NCI-H748 treated with DMSO at 0.1 percent for 48 hours (cell line): ENCODE results near the gene PDAP1.
"Not testable (repeated sequence)": the region's sequence is repeated elsewhere in the genome, so short reads cannot be mapped to it uniquely, and the experiment has no call there.

Experiments
- DNase-seq: peaks from one replicate; lab custom pipeline; 2025; lab: John Stamatoyannopoulos, UW

PDAP1 gene

DNA sequence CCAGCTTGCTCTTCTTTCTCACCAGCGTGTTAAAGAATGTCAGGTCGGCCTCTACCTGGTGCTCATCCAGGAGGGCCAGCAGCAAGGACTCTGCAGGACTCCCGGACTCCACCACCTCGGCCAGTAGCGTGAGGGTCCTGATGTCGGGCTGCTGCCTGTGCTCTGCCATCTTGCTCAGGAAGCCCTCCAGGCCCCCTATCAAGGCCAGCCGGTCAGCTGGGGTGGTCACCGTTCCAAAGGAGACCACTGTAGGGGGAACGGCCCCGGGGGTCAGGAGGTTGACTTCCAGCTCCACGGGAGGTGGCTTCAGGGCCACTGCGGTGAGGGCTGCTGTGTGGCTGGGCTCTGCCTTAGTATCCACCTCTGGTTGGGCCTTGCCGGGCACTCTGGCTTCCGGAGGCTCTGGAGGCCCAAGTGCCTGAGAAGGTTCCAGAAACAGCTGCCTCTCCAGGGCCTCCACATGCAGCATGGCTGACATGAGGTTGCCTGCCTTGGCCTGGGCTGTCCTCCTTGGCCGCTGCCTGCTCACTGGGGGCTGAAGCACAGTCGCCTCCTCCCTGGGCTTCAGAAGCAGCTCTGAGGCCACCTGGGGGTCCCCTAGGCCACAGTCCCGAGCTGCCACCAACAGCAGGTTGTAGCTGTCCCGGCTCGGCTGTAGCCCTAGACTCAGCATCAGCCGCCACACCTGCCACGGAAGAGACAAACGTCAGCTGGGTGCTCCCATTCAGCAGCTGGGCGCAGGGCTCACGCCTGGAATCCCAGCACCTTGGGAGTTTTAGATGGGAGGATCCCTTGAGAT lies 16.7 kb upstream of the PDAP1 start:
- no peak for DNase-seq

DNA sequence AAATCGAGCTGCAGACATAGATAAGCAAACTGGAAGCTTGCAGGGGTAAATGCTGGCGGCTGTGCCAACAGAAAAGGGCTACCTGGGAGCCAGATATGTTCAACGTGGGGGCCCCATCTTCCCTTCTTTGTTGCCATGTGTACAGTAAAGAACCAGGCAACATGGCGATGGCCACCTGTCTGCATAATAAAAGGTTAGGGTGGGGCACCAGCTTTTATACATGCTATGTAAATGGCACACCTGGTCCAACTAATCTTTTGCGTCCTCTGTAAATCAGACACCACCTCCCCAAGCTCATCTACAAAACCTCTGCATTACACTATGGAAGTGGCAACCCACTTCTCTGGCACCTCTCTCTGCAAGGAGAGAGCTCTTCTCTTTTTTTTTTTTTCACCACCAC lies 14.2 kb upstream of the PDAP1 start:
- peak; percentile 68 for DNase-seq

DNA sequence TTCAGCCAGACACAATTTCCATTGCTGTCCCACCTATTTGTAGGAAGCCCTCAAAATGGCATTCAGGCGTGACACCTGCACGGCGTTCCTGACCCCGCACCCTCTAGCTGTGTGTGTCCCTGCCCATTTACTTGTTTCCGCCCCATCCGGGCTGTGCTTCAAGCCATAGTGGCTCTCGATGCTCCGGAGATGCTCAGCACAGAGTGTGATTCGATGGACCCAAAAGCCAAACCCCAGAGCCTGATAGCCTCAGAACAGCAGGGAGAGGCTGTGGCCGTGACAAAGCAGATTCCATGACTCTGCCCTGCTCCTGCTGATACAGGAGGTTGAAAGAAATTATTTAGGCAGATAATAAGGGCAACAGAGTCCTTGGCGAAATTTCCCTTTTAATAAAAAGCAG lies 13.8 kb upstream of the PDAP1 start:
- peak; percentile 49 for DNase-seq

DNA sequence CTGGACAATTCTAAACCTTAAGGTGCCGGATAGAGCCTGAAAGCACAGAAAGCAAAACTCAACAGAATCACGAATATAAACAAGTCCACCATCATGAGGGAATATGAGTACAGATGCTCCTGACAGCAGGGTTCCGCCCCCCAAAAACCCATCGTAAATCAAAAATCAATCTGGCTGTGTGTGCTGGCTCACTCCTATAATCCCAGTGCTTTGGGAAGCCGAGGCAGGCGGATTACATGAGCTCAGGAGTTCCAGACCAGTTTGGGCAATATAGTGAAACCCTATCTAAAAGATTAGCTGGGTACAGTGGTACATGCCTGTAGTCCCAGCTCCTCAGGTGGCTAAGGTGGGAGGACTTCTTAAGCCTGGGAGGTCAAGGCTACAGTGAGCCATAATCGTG lies 12.6 kb upstream of the PDAP1 start:
- no peak for DNase-seq

DNA sequence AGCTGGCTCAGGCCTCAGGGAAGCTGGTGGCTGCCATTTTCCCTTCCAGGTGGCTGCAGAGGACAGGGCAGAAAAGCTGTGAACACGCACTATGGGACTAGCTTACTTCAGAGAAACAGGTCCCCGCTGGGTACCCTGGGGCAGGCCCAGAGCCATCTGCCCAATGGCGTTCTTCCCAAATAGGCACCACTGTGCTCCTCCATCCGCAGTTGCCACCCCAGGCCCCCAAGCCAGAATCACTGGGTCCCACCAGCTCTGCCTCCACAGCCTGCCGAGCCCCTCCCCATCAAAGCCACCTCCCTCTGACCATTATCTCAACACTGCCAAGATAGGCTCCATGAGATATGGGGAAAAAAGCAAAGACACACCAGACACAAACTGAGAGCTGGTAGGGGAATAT lies 11.8 kb upstream of the PDAP1 start:
- DNase-seq, result no peak

DNA sequence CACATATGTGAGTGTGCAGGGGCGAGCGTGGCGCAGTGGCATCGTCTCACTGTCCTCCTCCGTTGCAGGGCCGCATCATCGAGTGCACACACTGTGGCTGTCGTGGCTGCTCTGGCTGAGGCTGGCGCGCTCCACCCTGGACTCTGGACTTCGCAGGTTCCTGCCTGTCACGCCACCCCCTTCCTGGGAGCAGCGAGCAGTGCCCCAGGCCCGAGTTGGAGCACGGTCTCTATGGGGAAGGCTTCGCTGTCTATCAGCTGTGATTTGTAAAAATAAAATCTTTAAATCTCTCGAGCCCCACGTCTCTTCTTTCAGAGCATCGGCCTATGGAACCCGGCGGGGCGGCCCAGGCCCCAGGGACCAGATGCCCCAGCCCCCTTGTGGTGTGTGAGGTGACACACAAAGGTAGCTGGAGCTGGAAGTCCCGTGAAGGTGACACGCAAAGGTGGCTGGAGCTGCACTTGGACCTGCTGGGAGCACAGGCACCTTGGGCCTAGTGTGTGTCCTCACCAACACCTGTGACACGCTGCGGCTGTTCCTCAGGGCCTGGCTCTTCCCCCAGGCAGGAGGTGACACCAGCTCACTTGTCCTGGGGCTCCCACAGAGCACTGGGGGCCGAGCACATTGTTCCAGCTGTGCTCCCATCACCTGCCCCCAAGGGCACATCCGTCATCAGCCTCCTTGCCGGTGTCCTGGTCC lies 11.1 kb upstream of the PDAP1 start:
- no peak for DNase-seq

DNA sequence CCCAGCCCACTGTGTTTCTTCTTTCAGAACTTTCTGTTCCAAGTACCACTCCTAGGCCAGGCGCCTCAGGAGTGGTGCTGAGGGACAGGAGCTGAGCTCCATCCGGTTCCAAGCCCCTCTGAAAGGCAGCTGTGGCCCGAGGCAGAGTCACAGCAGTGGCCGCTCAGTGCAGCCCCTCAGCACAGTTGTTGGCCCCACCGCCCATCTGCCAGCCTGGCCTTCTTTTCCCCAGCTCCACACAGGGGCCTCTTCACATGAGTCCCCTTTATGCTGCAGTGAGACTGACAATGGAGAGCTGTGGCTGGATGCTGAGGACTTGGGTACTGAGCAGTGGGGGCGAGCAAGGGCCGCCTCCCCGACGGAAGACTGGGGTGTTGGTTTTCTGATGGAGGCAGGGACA lies 9.9 kb upstream of the PDAP1 start:
- no peak for DNase-seq

DNA sequence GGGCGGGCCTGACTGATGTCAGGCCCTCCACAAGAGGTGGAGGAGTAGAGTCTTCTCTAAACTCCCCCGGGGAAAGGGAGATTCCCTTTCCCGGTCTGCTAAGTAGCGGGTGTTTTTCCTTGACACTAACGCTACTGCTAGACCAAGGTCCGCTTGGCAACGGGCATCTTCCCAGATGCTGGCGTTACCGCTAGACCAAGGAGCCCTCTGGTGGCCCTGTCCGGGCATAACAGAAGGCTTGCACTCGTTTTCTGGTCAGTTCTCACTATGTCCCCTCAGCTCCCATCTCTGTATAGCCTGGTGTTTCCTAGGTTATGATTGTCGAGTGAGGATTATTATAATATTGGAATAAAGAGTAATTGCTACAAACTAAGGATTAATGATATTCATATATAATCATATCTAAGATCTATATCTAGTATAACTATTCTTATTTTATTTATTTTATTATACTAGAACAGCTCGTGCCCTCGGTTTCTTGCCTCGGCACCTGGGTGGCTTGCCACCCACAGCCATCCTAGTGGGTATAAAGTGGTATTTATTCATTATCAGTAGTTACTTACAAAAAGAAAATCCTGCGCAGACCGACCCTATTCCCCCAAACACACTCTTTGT lies 7.2 kb upstream of the PDAP1 start:
- not testable (repeated sequence) for DNase-seq

DNA sequence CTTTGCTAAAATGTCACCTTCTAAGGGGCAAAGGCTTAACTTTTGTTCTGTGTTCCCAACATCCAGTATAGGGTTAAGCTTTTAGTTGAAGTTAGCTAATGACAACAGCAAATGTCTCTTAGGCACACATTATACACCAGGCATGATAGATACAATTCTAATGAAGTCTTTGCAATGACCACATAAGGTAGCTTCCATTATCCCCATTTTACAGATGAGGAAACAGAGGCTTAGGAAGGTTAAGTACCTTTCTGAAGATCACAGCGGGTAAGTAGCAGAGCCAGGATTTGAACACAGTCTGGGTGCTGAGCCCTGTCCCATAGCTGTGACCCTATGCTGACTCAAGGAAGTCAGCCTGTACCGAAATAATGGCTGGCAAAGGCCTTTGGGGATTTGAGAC lies 2.2 kb upstream of the PDAP1 start:
- DNase-seq, result no peak

DNA sequence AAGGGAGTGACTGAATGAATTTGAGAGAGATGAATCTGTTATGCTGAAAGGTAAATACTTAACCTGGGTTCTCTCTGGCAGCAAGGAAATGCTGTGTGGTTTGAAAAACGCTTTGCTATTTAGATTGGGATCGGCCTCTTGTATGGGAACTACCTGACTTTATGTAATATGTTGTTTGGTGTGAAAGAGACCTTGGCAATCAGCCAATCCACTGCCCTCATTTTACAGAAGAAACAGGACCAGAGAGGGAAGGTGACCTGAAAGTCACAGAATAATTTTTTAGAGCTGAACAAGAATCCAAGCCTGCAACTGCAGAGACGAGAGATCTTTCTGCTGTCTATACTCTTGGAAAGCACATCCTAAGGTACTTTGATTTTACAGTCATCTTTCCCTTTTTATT lies 1.4 kb upstream of the PDAP1 start:
- peak; percentile 2 for DNase-seq

DNA sequence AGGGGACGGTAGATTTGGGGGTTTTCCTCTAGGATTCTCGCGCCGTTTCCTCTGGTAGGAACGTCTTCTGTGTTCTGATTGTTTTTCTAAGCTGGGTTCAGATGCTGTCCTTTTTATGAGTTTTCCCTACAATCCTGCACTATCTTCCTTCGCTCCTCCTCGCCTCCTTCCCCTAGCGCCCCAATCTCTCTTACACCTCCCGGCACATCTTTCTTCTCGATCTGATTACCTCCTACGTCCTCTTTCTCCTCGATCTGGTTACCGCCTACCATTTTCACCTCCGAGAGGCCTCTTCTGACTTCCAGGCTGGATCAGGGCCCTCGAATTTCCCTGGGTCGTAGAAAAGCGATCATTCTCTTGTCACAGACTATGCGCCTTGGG lies 785 bp upstream of the PDAP1 start:
- no peak for DNase-seq

DNA sequence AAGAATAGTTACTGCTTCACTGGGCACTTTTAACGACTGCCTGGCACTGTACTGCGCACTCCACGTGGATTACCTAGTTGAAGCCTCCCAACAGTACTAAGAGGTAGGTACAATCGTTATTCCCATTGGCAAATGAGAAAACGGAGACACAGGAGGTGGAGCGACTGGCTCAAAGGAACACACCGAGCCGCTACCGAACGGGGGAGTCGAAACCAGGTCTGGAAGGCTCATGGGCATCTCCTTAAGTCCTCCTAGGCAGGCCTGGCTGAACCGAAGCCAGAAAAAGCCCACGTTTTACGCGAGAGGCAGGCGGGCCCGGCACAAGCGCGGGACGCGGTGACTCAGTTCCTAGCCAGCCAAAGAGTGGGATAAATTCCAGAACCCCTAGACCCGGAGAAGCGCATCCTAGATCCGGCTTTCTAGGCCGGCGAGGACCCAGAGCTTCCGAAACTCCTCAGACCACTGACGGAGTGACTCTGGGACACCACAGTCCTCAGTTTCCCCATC lies 472 bp downstream of the PDAP1 start:
- peak; percentile 6 for DNase-seq

DNA sequence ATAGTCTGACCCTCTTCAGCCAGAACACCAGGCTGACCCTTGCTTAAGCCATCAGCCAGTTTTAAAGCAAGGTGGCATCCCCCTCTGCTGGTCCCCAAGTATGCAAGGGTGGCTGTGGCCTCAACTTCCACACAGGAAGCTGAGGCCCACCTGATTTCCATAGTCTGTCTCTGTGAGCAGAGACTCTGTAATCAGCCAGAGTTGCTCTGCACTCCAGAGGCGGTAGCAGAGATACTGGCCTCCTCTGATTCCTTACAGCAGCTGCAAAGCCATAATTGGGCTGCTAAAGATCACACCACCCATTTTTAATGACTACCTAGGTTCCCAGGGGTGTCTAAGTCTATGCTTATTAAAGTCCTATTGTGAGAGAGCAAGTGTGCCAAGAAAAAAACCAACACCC lies 1.8 kb downstream of the PDAP1 start:
- DNase-seq, result no peak

DNA sequence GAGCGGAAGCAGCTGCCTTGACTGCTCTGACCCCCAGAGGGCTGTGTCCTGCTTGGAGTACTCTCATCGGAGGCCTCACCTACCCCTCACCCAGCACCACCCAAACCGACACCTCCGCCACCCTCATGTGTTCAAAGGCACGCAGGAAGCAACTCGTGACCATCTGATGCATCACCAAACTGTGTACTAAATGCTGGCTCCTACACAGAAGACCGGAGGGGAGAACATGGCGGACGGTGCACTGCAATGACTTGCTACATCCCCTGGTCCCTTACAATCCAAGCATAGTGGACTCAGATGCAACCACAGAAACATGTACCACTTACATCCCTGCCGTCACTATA lies 3.4 kb downstream of the PDAP1 start:
- no peak for DNase-seq

DNA sequence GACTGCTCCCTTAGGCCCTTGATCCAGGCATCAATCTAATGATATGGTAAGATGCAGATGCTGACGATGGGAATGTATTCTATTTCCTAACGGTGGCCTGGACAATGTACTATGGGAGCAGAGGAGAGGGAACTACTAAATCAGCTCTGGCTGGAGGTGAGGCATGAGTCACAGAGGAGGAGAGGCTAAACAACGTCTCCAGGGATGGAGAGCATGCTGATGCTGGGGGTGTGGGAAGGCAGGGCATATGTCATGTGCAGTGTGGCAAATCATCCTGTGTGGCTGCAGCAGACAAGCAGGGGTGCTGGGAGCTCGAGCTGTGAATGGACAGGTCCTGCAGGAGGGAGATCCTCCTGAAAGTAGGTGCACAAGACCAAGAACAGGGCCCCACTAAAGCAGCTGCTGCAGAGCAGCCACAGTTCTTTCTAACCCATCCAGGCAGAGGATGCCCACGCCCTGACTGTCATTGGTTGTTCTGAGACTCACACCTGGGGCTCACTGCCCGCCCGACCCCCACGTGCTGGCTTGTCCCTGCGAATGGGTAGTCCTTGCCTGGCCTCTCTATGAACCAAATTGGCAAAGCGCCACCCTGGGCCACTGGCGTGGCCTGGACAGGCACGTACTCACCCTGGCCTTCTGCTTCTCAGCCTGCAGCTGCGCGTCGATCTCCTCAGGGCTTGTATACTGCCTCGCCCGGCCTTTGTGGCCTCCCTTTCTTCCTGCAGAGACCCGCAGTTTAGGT lies 4.0 kb downstream of the PDAP1 start:
- no peak for DNase-seq

DNA sequence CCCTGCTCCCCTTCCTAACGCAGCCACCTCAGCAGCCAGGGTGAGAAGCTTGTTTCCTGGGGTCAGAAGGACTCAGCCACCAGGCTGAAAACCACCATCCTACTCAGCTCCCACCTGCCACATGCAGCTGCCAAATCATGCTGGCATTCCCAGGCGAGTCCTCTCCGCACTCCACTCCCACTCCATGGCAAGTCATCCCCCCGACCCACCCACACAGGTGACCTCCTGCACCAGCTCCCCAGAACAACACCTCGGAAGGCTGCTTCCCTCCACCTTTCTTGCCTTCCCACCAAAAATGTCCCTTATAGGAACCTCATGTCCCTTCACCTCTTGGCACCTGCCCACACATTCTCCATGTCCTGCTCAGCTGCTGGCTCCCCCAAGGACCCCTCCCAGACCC lies 4.6 kb downstream of the PDAP1 start:
- DNase-seq, result no peak

DNA sequence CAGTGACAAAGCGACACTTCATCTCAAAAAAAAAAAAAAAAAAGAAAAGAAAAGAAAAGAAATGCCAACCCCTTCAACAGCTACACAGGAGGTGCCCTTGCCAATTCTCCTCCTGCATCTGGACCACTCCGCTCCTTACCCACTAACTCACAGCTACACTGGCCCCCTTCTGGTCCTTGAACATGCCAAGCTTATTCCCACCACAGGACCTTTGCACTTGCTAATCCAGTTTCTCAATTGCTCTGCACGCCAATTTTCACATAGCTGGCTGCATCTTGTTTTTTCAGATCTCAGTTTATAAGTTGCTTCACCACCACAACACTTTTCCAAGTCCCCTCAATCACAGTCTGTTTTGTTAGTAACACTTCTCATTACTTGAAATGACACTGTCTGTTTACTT lies 5.5 kb downstream of the PDAP1 start:
- no peak for DNase-seq

DNA sequence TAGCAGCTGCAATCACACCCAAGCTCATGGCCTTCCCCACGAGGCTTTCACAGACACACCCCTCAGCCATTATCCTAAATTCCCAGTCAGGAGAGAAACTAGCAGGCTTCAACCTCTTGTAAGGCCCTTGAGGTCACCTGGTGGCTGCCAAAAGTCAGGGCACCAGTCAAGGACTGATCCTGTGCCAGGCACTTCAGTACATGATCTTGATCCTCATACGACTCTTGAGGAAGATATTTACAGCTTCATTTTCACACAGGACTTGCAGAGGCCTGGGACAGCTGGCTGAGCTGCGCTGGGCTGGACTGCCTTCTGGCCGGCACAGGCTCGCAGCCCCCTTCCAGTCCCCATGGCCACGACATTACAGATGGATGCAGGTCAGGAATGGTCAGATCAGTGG lies 8.8 kb downstream of the PDAP1 start:
- DNase-seq, result no peak

DNA sequence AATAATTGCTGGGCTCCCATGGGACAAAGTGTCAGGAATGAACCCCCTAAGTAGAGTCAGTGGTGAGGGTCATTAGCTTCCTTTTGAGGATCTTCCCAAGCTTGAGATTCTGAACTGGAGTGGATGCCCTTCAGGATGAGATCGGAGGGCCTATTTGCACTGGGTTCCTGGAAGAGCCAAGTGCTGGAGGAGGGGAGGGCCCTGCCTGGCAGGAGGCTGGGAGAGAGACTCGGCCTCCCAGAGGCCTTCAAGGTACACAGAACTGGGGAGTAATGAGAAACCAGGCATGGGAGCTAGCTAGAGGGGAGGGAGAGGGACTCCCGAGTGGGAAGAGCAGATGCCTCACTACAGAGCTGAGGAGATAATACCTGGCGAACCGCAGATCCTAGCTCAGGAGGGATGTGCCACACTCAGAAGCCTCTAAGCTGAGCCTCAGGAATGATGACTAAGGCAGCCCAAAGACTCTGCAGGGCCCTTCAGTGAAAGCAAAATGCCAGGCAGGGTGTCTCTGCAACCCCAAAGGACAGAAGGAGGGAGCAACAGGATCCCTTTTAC lies 9.4 kb downstream of the PDAP1 start:
- DNase-seq, result no peak

DNA sequence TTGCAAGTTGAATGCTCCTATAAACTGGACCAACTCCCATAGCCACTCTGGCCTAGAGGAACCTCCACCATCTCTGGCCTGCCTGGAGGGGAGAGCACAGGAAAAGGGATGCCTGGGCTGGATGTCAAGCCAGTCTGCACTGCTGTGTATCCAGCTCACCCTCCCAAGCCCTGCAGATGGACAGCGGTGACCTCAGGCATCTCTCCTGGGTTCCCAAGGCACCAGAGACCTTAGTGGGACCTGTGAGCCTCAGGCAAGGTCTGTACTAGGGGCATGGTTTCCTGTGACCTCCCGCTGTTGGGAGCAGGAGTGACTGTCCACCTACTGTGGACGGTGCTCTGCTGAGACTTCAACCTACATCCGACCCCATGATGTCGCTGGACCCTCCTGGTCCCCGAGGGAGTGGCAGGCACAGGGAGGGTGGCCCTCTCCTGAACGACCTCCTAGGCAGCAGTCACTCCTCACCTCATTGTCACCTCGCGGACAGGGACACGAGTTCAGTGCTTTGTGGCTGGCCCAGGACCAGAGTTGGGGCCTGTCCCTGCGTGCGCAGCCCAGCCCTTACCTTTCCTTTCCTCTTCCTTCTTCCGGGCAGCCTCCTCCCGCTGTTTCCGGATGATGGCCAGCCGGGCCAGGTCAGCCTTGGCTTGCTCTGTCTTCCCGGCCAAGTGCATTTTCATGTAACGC lies 11.0 kb downstream of the PDAP1 start:
- no peak for DNase-seq

DNA sequence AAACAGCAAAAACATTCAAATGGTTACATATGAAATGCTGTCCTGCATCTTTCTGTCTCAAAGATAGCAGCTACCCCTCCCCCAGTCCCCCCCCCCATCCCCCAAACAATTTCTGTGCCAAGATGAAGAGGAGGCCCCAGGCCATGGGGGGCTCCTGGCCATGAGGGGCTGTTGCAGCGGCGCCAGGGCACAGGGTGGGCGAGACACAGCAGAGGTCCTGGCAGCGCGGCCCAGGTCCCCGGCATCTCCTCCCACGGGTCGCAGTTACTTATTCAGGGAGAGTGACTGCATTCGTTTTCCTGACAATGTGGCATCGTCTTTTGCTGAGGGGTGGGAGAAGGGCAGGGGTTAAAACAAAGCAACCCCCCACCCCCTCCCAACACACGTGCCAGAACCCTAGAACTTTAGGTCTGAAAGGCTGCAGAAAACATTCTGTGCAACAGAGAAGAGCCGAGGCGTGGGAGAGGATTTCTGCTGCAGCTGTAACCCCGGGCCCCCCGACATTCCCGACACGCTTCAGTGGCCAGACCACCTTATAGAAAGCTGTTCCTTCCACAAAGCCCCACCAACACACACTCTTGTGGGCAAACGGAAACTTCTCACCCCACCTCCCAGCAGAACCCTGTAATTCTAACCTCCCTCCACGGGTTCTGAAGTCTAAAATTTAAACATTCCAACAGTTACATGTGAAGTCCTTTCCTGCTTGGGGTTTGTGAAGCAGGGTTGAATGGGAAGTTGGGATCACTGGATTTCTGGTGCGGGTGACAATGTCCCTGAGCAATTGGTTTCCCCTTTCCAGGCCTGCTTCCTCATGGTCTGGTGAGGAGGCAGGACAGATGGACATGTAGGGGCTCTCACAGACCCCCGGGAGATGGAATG lies 11.7 kb downstream of the PDAP1 start:
- no peak for DNase-seq
